K562 (cell line): ENCODE results near the gene GRHPR. TPM values are rescaled to one million over a fixed set of nuclear protein-coding genes. Genes with fewer than 3 reads are reported as not detected.

Experiments
- ATAC-seq: fragments of 200-7000 bp; cut with Tn5 transposase; 3 replicates; pipeline ENCODE4 v1.9.1; 2020; ENCODE audit warnings: moderate library complexity
- BruUV-seq: library from RNA; stranded (reverse); fragments of 400-500 nt; replicated peaks from 2 replicates; lab custom pipeline; 2021; lab: Mats Ljungman, UMichigan
- CTCF ChIA-PET: fragments of 300-600 bp; formaldehyde crosslinking; extraction: SDS; loops from one replicate; lab custom pipeline; 2021; ENCODE audit warnings: low intra/inter-chr PET ratio; lab: Yijun Ruan, JAX
- POLR2A ChIA-PET: fragments of 300-600, 350-650 bp; sonication (Branson Sonifier 250); formaldehyde crosslinking; extraction: SDS; loops from one replicate; lab custom pipeline; 2021; ENCODE audit warnings: antibody characterized with exemption, inconsistent platforms; lab: Yijun Ruan, JAX
- DNase-seq, 4 experiments: peaks; one replicate each; pipeline versions ENCODE4 v3.0.0 to v3.0.0-alpha.2; 2011 to 2018; ENCODE audit warnings: low spot score in 3 of 4, mixed read lengths in 3 of 4; ENCODE audit errors: extremely low read depth in 1 of 4
- FAIRE-seq: peaks from 2 replicates; lab custom pipeline; 2011; peaks lifted over from hg19 to GRCh38; lab: Jason Lieb, UNC
- H2AFZ ChIP-seq: 2 replicates; pipeline ENCODE4 v1.6.0; 2011; ENCODE audit warnings: low read depth, low read length, control low read depth, inconsistent platforms
- H3K27ac ChIP-seq: fragments of 200-600 bp; 3 replicates; pipeline ENCODE4 v1.8.0; 2011; ENCODE audit warnings: low read depth, mild to moderate bottlenecking, control low read depth, inconsistent platforms, low read length, moderate library complexity, mixed read lengths; ENCODE audit errors: extremely low read depth
- H3K27me3 ChIP-seq, 2 experiments: fragments of 300-600 bp in 1 of 2; 2 replicates in 1 of 2; 3 replicates in 1 of 2; pipeline versions ENCODE4 v1.6.0 to v1.8.0; 2011; ENCODE audit warnings: inconsistent platforms in 2 of 2, low read length in 2 of 2, mild to moderate bottlenecking in 1 of 2, mixed read lengths in 1 of 2, moderate library complexity in 1 of 2; ENCODE audit not compliant: control insufficient read depth in 2 of 2, insufficient read depth in 2 of 2
- H3K36me3 ChIP-seq: fragments of 300-600 bp; 3 replicates; pipeline ENCODE4 v1.8.0; 2011; ENCODE audit warnings: mild to moderate bottlenecking, low read length, inconsistent platforms; ENCODE audit not compliant: control insufficient read depth, insufficient read depth
- H3K4me1 ChIP-seq, 2 experiments: fragments of 200-600 bp in 1 of 2; replicated peaks in 1 of 2; 2 replicates in 1 of 2; 3 replicates in 1 of 2; pipeline versions ENCODE4 v1.5.1 to v1.8.0; 2011; ENCODE audit warnings: inconsistent platforms in 2 of 2, low read length in 2 of 2, mild to moderate bottlenecking in 1 of 2, mixed read lengths in 1 of 2, moderate library complexity in 1 of 2; ENCODE audit not compliant: control insufficient read depth in 2 of 2, insufficient read depth in 2 of 2
- H3K4me2 ChIP-seq: 2 replicates; pipeline ENCODE4 v1.6.1; 2011; ENCODE audit warnings: low read length, control low read depth, inconsistent platforms, mixed read lengths; ENCODE audit not compliant: insufficient read depth
- H3K4me3 ChIP-seq: fragments of 200-600 bp; sonication (generic), shearing (Covaris generic); 2 replicates; pipeline ENCODE4 v1.5.1; 2016; ENCODE audit warnings: control low read depth, inconsistent platforms
- H3K79me2 ChIP-seq: fragments of 200-600 bp; 3 replicates; pipeline ENCODE4 v1.8.0; 2011; ENCODE audit warnings: low read length, inconsistent platforms; ENCODE audit not compliant: control insufficient read depth, insufficient read depth
- H3K9ac ChIP-seq, 2 experiments: 2 replicates each; pipeline versions ENCODE4 v1.6.0 to v1.6.1; 2011; ENCODE audit warnings: low read depth in 2 of 2, low read length in 2 of 2, control low read depth in 1 of 2, inconsistent platforms in 1 of 2, mild to moderate bottlenecking in 1 of 2, mixed read lengths in 1 of 2; ENCODE audit not compliant: insufficient read depth in 1 of 2
- H3K9me1 ChIP-seq: one replicate; pipeline ENCODE4 v1.6.0; 2011; ENCODE audit warnings: inconsistent platforms, mild to moderate bottlenecking, low read length, moderate library complexity; ENCODE audit not compliant: control insufficient read depth, insufficient read depth
- H3K9me3 ChIP-seq: replicated peaks from 2 replicates; pipeline ENCODE4 v1.5.1; 2011; ENCODE audit warnings: low read depth, low read length, inconsistent platforms; ENCODE audit not compliant: control insufficient read depth, insufficient read depth
- H4K20me1 ChIP-seq: replicated peaks from 2 replicates; pipeline ENCODE4 v1.6.1; 2011; ENCODE audit warnings: low read length, inconsistent platforms, mixed read lengths; ENCODE audit not compliant: control insufficient read depth, insufficient read depth
- CBX1 ChIP-seq: sonication (generic); IDR thresholded peaks from 2 replicates; pipeline ENCODE4 v1.6.1; 2016; ENCODE audit warnings: antibody characterized with exemption, low read depth, mild to moderate bottlenecking
- CEBPG ChIP-seq, 3 experiments: fragments of 200-800 bp in 1 of 3; sonication (Bioruptor generic) in 1 of 3; sonication (generic) in 1 of 3; formaldehyde crosslinking in 1 of 3; IDR thresholded peaks in 2 of 3; conservative IDR thresholded peaks in 1 of 3; 2 replicates each; pipeline versions ENCODE4 v1.6.1 to v1.8.0; 2016 to 2022; ENCODE audit warnings: missing compliant biosample characterization in 2 of 3, missing genetic modification characterization in 2 of 3, mild to moderate bottlenecking in 1 of 3, missing genetic modification reagents in 1 of 3
- GABPA ChIP-seq: fragments of 200-800 bp; sonication (Bioruptor generic); conservative IDR thresholded peaks from 2 replicates; pipeline ENCODE4 v1.6.1; 2016; ENCODE audit warnings: low read depth, missing genetic modification characterization, missing compliant biosample characterization
- HMGN3 ChIP-seq: IDR thresholded peaks from 2 replicates; pipeline ENCODE4 v1.6.1; 2011; ENCODE audit warnings: borderline replicate concordance, low read depth, mild to moderate bottlenecking, mixed read lengths, low read length; ENCODE audit not compliant: insufficient read length; ENCODE audit errors: extremely low read depth
- HMGXB4 ChIP-seq: sonication (generic); formaldehyde crosslinking; IDR thresholded peaks from 2 replicates; pipeline ENCODE4 v1.8.1; 2023; ENCODE audit warnings: mild to moderate bottlenecking, missing genetic modification reagents
- HSF4 ChIP-seq: fragments of 250-450 bp; sonication (Bioruptor Pico); IDR thresholded peaks from 2 replicates; pipeline ENCODE4 v2.1.2; 2022; ENCODE audit warnings: mild to moderate bottlenecking, moderate library complexity, borderline replicate concordance
- NCOA1 ChIP-seq: fragments of 450-650 bp; IDR thresholded peaks from 2 replicates; pipeline ENCODE4 v1.6.1; 2016; ENCODE audit warnings: low read depth
- NONO ChIP-seq, 2 experiments: fragments of 200-400 bp in 1 of 2; fragments of 450-650 bp in 1 of 2; formaldehyde crosslinking in 1 of 2; IDR thresholded peaks; 2 replicates each; pipeline ENCODE4 v1.6.1; 2017; ENCODE audit warnings: low read depth in 2 of 2, mild to moderate bottlenecking in 2 of 2, moderate library complexity in 2 of 2, low read length in 1 of 2
- NR2C2 ChIP-seq, 2 experiments: fragments of 200-800 bp in 1 of 2; sonication (Bioruptor generic) in 1 of 2; sonication (generic) in 1 of 2; formaldehyde crosslinking in 1 of 2; IDR thresholded peaks; 2 replicates each; pipeline versions ENCODE4 v1.6.1 to v1.8.0; 2016 to 2022; ENCODE audit warnings: mild to moderate bottlenecking in 1 of 2, missing compliant biosample characterization in 1 of 2, missing genetic modification characterization in 1 of 2, missing genetic modification reagents in 1 of 2
- PYGO2 ChIP-seq: fragments of 450-650 bp; IDR thresholded peaks from 2 replicates; pipeline ENCODE4 v1.6.1; 2016; ENCODE audit warnings: mild to moderate bottlenecking, missing genetic modification characterization, moderate library complexity, missing compliant biosample characterization
- RCOR1 ChIP-seq, 2 experiments: IDR thresholded peaks; 2 replicates each; pipeline ENCODE4 v1.6.1; 2012; ENCODE audit warnings: low read depth in 2 of 2, low read length in 2 of 2, borderline replicate concordance in 1 of 2, improper control_type of control experiment in 1 of 2
- RFX7 ChIP-seq: fragments of 250-450 bp; sonication (Bioruptor Pico); IDR thresholded peaks from 2 replicates; pipeline ENCODE4 v1.5.1; 2021; ENCODE audit warnings: mild to moderate bottlenecking
- SIRT6 ChIP-seq: IDR thresholded peaks from one replicate; pipeline ENCODE4 v1.6.1; 2012; ENCODE audit warnings: low read depth, mild to moderate bottlenecking, control low read depth, inconsistent platforms, low read length, moderate library complexity
- ZNF165 ChIP-seq: fragments of 250-450 bp; sonication (Bioruptor Pico); IDR thresholded peaks from 2 replicates; pipeline ENCODE4 v1.4.0; 2020; ENCODE audit warnings: borderline replicate concordance
- ZNF174 ChIP-seq: fragments of 250-450 bp; sonication (Bioruptor Pico); IDR thresholded peaks from 2 replicates; pipeline ENCODE4 v1.4.0; 2020; ENCODE audit warnings: mild to moderate bottlenecking
- ZNF398 ChIP-seq: fragments of 250-450 bp; sonication (Bioruptor Pico); IDR thresholded peaks from 2 replicates; pipeline ENCODE4 v1.8.0; 2021; ENCODE audit warnings: moderate library complexity, mild to moderate bottlenecking, inconsistent platforms
- ZNF707 ChIP-seq: fragments of 250-450 bp; sonication (Bioruptor Pico); conservative IDR thresholded peaks from 2 replicates; pipeline ENCODE4 v1.8.0; 2022; ENCODE audit warnings: inconsistent platforms, mild to moderate bottlenecking, moderate library complexity
- WGBS: fragments of 100-300 bp; shearing (Covaris generic); methylation state at CpG from one replicate; pipeline ENCODE4 v1.1.6; 2016; ENCODE audit warnings: low coverage, mixed read lengths; ENCODE audit not compliant: insufficient coverage; ENCODE audit errors: missing lambda C conversion rate; 5-methylcytosine and 5-hydroxymethylcytosine counted together
- in situ Hi-C: fragments of 300-500 bp; cut with MboI; formaldehyde crosslinking; loops from 4 replicates; pipeline ENCODE4 v1.15.0; 2018; ENCODE audit warnings: inconsistent platforms, mixed read lengths
- intact Hi-C: fragments of 100-400 bp; cut with micrococcal nuclease; formaldehyde crosslinking; loops from 2 replicates; pipeline ENCODE4 v1.14.2; 2022
- polyA plus RNA-seq, 8 experiments: library from polyadenylated mRNA; depleted of rRNA in 4 of 8; stranded (reverse) in 5 of 8; unstranded in 3 of 8; fragments of >200 nt; fragmentation: Nextera tagmentation in 2 of 8; fragmentation: Illumina TruSeq in 1 of 8; extraction: Ambion mirVana in 2 of 8; extraction: Trizol in 1 of 8; gene quantifications; 2 replicates each; pipeline versions ENCODE4 v1.2.1 to v1.2.3, GENCODE V29; 2011 to 2014; ENCODE audit warnings: inconsistent platforms in 1 of 8, missing spikeins in 1 of 8
- total RNA-seq, 7 experiments: library from RNA; depleted of rRNA in 6 of 7; stranded (reverse); fragments of >200 nt in 6 of 7; fragmentation: Illumina TruSeq in 2 of 7; extraction: Trizol in 2 of 7; gene quantifications; 2 replicates each; pipeline versions ENCODE4 v1.2.1 to v1.2.3, GENCODE V29; 2011 to 2021; ENCODE audit warnings: low replicate concordance in 1 of 7

The GRHPR gene
- total and polyA plus RNA-seq, 9 of the 15 experiments (the other 6 are each of a cell fraction or from before 2014, with no cell fraction given), result 38.9 to 144 (median 120) TPM

- ATAC-seq, result no peak
- POLR2A ChIA-PET, result interaction anchor here (1.0 to 2.6 kb wide), 4 partner anchors 12 to 27 kb away, joined by 3 to 9 read pairs (median 4); no protein-coding TSS in a partner anchor
- Histone ChIP-seq H3K36me3 (peaks cover 99% of the 10 kb centered on the region), H4K20me1 (peaks cover 12% of the 10 kb centered on the region; the same call in 1 of the 2 replicates), H3K4me2 (no peak overlapping the region), H3K4me1 (no peaks in the 10 kb centered on the region; a peak in 1 of 5 replicates), H3K9me3 (no peaks in the 10 kb centered on the region), H3K9me1 (no peaks in the 10 kb centered on the region), H3K4me3 (no peak overlapping the region), H2AFZ (no peak overlapping the region), H3K79me2 (peaks cover 15% of the 10 kb centered on the region; the same call in 2 of the 3 replicates), H3K27me3 (no peaks in the 10 kb centered on the region), H3K27ac (no peak overlapping the region), H3K9ac (no peak overlapping the region)
- CTCF ChIA-PET, result no interaction called here
- in situ Hi-C loops, result no loop called here
- intact Hi-C loops, result no loop called here
- no peak for DNase-seq
- no peak for FAIRE-seq
- TF ChIP-seq HMGN3 (no peak), ZNF707 (CRISPR knock-in tag) (no peak), ZNF174 (no peak), CEBPG (CRISPR knock-in tag; IDR thresholded peaks at IDR 0.05) (no peak), CEBPG (tag; conservative IDR thresholded peaks at IDR 0.05 in 1 of 2, IDR thresholded peaks at IDR 0.05 in 1 of 2) (no peak), CBX1 (no peak), ZNF165 (CRISPR knock-in tag) (no peak), ZNF398 (CRISPR knock-in tag) (no peak), SIRT6 (no peak), RFX7 (CRISPR knock-in tag) (no peak), GABPA (tag) (no peak), HSF4 (CRISPR knock-in tag) (no peak), NR2C2 (CRISPR knock-in tag; IDR thresholded peaks at IDR 0.05) (no peak), NR2C2 (tag; IDR thresholded peaks at IDR 0.05) (no peak), NONO (IDR thresholded peaks at IDR 0.05; ENCODE audit: low read depth in 2 of 2, low read length in 1 of 2) (no peak), RCOR1 (IDR thresholded peaks at IDR 0.05; ENCODE audit: borderline replicate concordance in 1 of 2, low read depth in 2 of 2, low read length in 2 of 2) (no peak), HMGXB4 (CRISPR knock-in tag) (no peak), PYGO2 (tag) (no peak), NCOA1 (no peak)
- BruUV-seq, result no TSS peak
- 97% methylated on average over 4 of the region's 4 CpGs for WGBS
Observed at GRCh38 chr9:37437621-37438020, 15.1 kb downstream of the GRHPR start.
